OCI-LY3 (cell line): ENCODE results near the gene ALKBH2.

Source experiments
- H2AFZ ChIP-seq: fragments of 200-600, 300-600 bp; shearing (Covaris generic); 2 replicates; pipeline ENCODE4 v1.6.0; 2014; ENCODE audit warnings: antibody characterized with exemption, low read depth, low read length
- H3K27ac ChIP-seq: fragments of 200-600, 300-600 bp; sonication (generic); 2 replicates; pipeline ENCODE4 v1.5.1; 2014; ENCODE audit warnings: mild to moderate bottlenecking, low read length, moderate library complexity, mixed read lengths
- H3K27me3 ChIP-seq: fragments of 200-600, 300-600 bp; sonication (generic); 2 replicates; pipeline ENCODE4 v1.6.1; 2014; ENCODE audit warnings: low read depth, low read length, mixed read lengths
- H3K36me3 ChIP-seq: fragments of 200-600, 300-600 bp; sonication (generic); replicated peaks from 2 replicates; pipeline ENCODE3; 2014; ENCODE audit warnings: low read depth, low read length, mixed read lengths
- H3K4me1 ChIP-seq: fragments of 300-600, 200-600 bp; sonication (generic); 2 replicates; pipeline ENCODE4 v1.6.1; 2014; ENCODE audit warnings: low read length, mixed read lengths
- H3K4me2 ChIP-seq: fragments of 200-600, 300-600 bp; sonication (generic); 2 replicates; pipeline ENCODE4 v1.6.1; 2014; ENCODE audit warnings: low read length, mixed read lengths
- H3K4me3 ChIP-seq: fragments of 300-600, 200-600 bp; sonication (generic); 2 replicates; pipeline ENCODE4 v1.5.1; 2014; ENCODE audit warnings: antibody characterized with exemption, mild to moderate bottlenecking, low read length, moderate library complexity
- H3K79me2 ChIP-seq: fragments of 300-600, 200-600 bp; shearing (Covaris generic); 2 replicates; pipeline ENCODE4 v1.6.1; 2014; ENCODE audit warnings: mild to moderate bottlenecking, low read length, mixed read lengths
- H3K9ac ChIP-seq: fragments of 300-600, 200-600 bp; shearing (Covaris generic); 2 replicates; pipeline ENCODE4 v1.6.0; 2014; ENCODE audit warnings: mild to moderate bottlenecking, low read length, moderate library complexity
- H3K9me3 ChIP-seq: fragments of 200-600, 300-600 bp; shearing (Covaris generic); 2 replicates; pipeline ENCODE4 v1.6.1; 2014; ENCODE audit warnings: low read length, mixed read lengths; ENCODE audit not compliant: insufficient read depth
- H4K20me1 ChIP-seq: fragments of 200-600, 300-600 bp; sonication (generic); 2 replicates; pipeline ENCODE4 v1.6.1; 2016; ENCODE audit warnings: low read length, mixed read lengths; ENCODE audit not compliant: insufficient read depth
- EZH2phosphoT487 ChIP-seq: fragments of 200-600 bp; shearing (Covaris generic); IDR thresholded peaks from 2 replicates; pipeline ENCODE4 v1.6.1; 2018; ENCODE audit warnings: antibody characterized with exemption, mixed run types, low read depth
- TF ChIP-seq, protein P1 (sequence below): fragments of 200-600, 300-600 bp; sonication (generic); IDR thresholded peaks from 2 replicates; pipeline ENCODE4 v1.5.1; 2014; ENCODE audit warnings: antibody characterized with exemption, low read length, low read depth

The ALKBH2 gene

GRCh38 chr12:109105176-109105575 is 11.9 kb upstream of the ALKBH2 start:
- H3K27me3 ChIP-seq: no peaks in the 10 kb centered on the region
- peaks cover 50% of the 10 kb centered on the region for H3K36me3 ChIP-seq

DNA sequence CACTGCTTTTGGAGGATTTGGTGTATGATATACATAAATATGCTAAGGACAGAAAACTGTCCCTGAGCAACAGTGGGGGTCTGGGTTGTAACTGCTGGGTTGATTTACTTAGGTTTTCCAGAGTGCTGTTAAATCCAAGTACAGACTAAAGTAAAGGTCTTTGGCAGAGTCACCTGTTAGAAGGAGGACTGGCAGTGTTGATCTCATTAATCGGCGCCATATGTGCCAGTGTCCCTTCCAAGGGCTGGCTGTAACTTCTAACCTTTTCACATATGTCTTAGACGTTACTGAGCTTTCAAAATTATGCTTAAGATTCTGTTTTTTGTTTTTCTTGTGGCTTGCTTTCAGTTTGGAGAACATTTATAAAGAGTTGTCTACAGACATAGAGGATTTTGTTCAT is 9.2 kb upstream of the ALKBH2 start:
- peaks cover 7% of the 10 kb centered on the region for H3K4me1 ChIP-seq
- peaks cover 4% of the 10 kb centered on the region; the same call in 1 of the 2 replicates for H4K20me1 ChIP-seq
- no peak overlapping the region for H3K9ac ChIP-seq
- H3K4me3 ChIP-seq: no peak overlapping the region
- no peaks in the 10 kb centered on the region for H3K9me3 ChIP-seq
- peaks cover 56% of the 10 kb centered on the region for H3K36me3 ChIP-seq
- TF ChIP-seq EZH2phosphoT487: no peak
- TF ChIP-seq, protein P1, sequence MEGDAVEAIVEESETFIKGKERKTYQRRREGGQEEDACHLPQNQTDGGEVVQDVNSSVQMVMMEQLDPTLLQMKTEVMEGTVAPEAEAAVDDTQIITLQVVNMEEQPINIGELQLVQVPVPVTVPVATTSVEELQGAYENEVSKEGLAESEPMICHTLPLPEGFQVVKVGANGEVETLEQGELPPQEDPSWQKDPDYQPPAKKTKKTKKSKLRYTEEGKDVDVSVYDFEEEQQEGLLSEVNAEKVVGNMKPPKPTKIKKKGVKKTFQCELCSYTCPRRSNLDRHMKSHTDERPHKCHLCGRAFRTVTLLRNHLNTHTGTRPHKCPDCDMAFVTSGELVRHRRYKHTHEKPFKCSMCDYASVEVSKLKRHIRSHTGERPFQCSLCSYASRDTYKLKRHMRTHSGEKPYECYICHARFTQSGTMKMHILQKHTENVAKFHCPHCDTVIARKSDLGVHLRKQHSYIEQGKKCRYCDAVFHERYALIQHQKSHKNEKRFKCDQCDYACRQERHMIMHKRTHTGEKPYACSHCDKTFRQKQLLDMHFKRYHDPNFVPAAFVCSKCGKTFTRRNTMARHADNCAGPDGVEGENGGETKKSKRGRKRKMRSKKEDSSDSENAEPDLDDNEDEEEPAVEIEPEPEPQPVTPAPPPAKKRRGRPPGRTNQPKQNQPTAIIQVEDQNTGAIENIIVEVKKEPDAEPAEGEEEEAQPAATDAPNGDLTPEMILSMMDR: no peak
- H3K27me3 ChIP-seq: no peaks in the 10 kb centered on the region
- no peak overlapping the region for H3K4me2 ChIP-seq
- peaks cover 16% of the 10 kb centered on the region for H3K79me2 ChIP-seq
- no peak overlapping the region for H3K27ac ChIP-seq
- no peak overlapping the region for H2AFZ ChIP-seq

More at GRCh38 chr12:109105176-109105575, 11.9 kb upstream of the ALKBH2 start:
- Histone ChIP-seq H3K4me2 (no peak overlapping the region), H3K9me3 (no peaks in the 10 kb centered on the region), H2AFZ (no peak overlapping the region), H3K79me2 (no peaks in the 10 kb centered on the region; the same call in 1 of the 2 replicates), H3K9ac (no peak overlapping the region), H3K4me1 (no peaks in the 10 kb centered on the region), H3K4me3 (no peak overlapping the region), H4K20me1 (peaks cover 4% of the 10 kb centered on the region; the same call in 1 of the 2 replicates), H3K27ac (no peak overlapping the region)
- TF ChIP-seq, protein P1: no peak
- TF ChIP-seq EZH2phosphoT487: no peak

- H3K4me1 ChIP-seq: peaks cover 16% of the 10 kb centered on the region
- no peak overlapping the region for H3K27ac ChIP-seq
- peaks cover 4% of the 10 kb centered on the region; the same call in 1 of the 2 replicates for H4K20me1 ChIP-seq
- no peak for TF ChIP-seq EZH2phosphoT487
- TF ChIP-seq, protein P1: no peak
- peaks cover 16% of the 10 kb centered on the region for H3K79me2 ChIP-seq
- no peak overlapping the region for H3K9ac ChIP-seq
- H3K4me2 ChIP-seq: no peak overlapping the region
- H2AFZ ChIP-seq: no peak overlapping the region
- H3K9me3 ChIP-seq: no peaks in the 10 kb centered on the region
- no peak overlapping the region for H3K4me3 ChIP-seq
- peaks cover 48% of the 10 kb centered on the region for H3K36me3 ChIP-seq
- H3K27me3 ChIP-seq: no peaks in the 10 kb centered on the region
Measured at GRCh38 chr12:109100741-109101140, 7.5 kb upstream of the ALKBH2 start.

GRCh38 chr12:109099431-109100020 is 6.3 kb upstream of the ALKBH2 start:
- H3K4me3 ChIP-seq: no peak overlapping the region
- peaks cover 16% of the 10 kb centered on the region for H3K79me2 ChIP-seq
- no peak overlapping the region for H3K27ac ChIP-seq
- 0 out of 2 replicates have a peak overlapping the region, but pooled peaks have one; percentile 82 for H3K4me2 ChIP-seq
- no peak overlapping the region for H3K9ac ChIP-seq
- peaks cover 39% of the 10 kb centered on the region for H3K36me3 ChIP-seq
- no peaks in the 10 kb centered on the region for H4K20me1 ChIP-seq
- TF ChIP-seq, protein P1: no peak
- TF ChIP-seq EZH2phosphoT487: no peak
- H3K9me3 ChIP-seq: no peaks in the 10 kb centered on the region
- H3K27me3 ChIP-seq: no peaks in the 10 kb centered on the region
- H2AFZ ChIP-seq: no peak overlapping the region
- peaks cover 16% of the 10 kb centered on the region for H3K4me1 ChIP-seq
